HG02759 (cell line): ENCODE data around the gene MSH5.

Source experiments
- ATAC-seq: cut with Tn5 transposase; IDR thresholded peaks from one replicate; pipeline ENCODE4 v1.9.1; 2021; ENCODE audit warnings: mild to moderate bottlenecking, moderate library complexity; ENCODE audit not compliant: unreplicated experiment

MSH5 gene

GRCh38 chr6:31729515-31729978, 10.3 kb upstream of the MSH5 start:
- peak; percentile 49 for ATAC-seq

GRCh38 chr6:31729979-31730630, 9.7 kb upstream of the MSH5 start:
- ATAC-seq: peak; percentile 45

DNA sequence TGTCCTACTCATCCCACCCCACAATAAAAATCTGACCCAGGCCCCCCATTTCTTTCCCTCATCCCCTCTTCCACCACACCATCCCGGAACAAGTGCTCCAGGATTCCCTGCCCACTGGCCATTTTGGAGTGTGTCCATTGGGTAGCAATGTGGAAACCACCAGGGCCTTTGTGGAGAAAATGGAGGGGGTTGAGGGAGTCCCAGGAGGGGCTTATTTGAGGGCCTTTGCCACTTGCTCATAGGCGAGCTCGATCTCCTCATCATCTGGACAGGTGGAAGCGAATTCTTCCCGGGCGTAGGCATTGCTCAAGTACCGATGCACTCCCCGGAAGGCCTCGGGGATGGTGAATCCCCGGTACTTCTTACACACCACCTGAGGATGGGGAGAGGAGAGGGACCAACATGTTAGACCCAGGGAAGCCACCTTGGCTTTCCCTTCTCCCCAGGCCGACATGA, 9.1 kb upstream of the MSH5 start:
- ATAC-seq: no peak

GRCh38 chr6:31732029-31732428, 7.8 kb upstream of the MSH5 start:
- no peak for ATAC-seq

DNA sequence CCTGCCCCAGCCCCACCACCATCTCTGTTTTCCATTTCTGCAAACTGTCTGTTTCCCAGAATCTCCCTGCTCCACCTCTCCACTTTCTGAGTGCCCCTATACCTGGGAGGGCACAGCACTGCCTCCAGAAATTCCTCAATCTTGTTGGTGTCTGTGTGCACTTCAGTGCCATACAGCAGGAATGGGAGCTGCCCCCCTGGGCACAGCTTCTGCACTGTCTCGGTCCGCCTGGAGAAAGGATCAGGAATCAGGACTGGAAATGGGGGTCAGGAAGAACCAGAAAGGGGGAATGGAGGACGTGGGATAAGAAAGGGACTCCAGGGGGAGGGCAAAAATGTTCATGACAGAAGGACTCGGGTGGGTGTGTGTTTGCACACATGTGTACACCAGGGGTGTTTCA, 6.1 kb upstream of the MSH5 start:
- ATAC-seq: no peak

DNA sequence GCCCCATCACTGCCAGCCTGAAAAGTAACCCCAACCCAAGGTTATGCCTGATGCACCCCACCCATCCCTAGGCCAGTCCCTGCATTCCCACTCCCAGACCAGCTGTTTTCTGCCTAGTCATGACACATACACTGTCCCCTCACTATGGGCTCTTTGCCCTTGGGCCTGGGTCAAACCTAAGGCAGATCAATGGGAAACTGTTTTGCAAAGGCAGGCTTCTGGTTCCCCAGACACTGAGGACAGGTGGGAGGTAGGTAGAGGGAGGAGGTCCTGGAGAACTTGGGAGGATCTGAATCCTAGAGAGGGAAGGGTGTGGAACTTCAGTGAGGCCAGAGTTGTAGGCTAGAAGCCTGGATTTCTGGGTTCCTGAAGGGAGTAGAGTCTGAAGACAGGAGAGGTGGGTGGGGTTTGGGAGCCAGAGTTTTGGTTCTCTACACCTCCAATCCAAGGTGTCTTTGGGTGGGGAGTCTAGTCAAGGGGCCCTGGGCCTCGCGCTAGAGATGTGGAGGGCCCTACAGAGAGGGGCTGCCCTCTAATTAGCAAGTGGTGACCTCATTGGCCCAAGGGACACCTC, 5.5 kb upstream of the MSH5 start:
- ATAC-seq: no peak

DNA sequence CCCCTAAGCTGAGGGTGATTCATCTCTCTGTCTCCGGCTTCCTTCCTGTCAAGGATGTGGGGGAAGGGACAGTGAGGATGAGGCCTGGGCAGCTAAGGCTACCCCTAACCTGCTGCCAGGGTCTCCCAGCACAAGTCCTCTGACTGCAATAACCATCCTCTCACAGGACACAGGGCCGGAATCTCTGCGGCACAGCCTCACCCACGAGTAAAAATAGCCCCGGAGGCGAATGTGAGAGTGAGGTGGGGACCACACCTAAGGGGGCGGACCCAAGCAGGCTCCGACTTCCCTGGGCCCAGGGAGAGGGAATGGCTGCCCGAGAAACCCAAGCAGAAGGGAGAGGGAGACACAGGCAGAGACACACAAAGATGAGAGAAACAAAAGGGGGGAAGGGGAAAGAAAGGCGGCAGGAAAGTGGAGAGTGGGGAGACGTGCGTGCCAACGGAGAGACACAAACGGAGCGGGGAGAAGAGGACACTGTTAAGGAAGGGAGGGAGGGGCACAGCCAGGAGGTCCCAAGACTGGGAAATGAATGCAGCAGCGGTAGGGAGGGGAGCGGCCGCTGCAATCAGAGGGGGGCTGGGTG, 4.9 kb upstream of the MSH5 start:
- peak; percentile 26 for ATAC-seq

DNA sequence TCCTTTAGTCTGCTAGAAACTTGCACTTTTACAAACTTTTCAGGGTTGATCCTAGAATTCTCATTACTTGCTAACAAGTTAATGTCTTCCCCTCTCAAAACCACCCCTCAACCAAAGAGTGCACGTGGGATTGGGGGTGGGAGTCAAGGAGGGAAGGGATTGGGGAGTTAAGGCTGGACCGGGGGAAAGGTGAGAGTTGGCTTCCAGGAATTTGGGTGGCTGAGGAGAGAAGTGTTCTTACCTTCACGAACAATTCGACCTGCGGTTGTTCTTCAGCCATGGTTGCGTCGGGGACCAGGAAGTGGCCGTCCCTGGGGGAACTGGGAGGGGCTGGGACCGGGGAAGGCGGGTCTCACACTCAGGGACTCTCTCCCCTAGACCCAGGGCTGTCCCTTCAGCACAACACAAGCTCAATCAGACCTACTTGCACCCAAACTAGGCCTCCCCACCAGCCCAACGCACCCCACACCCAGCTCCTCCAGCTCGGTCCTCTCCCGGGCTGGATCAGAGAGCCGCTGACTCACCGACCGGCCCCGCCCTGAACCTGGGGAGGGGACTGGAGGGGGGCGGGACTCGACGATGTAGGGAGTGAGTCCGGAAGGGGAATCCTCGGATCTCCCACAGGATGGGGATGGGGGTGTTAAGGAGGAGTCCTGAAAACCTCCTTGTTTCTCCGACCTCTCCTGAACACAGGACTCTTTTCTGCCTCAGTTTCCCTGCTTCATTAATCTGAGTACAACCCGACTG, 3.6 kb upstream of the MSH5 start, which contains the start of gene CLIC1:
CLIC1 (minus strand) TSS at position 510 of the 747 bp plus-strand sequence; CDS start at position 280, 230 bp downstream.
- ATAC-seq: peak; percentile 25

GRCh38 chr6:31736768-31737314, 3.0 kb upstream of the MSH5 start:
- ATAC-seq: no peak

DNA sequence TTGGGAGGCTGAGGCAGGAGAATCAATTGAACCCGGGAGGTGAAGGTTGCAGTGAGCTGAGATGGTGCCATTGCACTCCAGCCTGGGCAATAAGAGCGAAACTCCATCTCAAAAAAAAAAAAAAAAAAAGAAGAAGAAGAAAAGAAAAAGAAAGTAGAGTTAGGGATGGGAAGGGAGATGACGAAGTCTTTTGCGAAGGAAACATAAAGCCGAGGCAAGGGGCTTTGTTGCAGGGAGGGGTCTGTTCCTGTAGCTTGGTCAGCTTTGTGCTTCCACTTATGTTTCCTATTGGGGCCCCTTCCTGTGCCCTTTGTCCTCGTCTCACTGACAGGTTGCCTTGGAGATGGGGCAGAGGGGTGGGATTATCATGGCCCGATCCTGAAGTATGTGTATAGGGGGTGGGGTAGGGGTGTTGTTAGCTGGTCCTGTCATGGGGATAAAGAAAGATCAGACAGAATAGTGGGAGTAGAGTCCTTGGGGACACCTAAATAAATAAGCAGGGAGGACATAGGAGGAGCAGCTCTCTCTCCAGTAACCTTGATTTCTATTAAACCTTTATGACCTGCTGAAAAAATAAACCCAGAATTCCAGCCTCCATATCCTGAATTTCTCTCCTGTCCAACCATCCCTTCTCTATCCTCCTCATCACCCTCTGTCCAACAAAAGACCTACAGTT, 2.4 kb upstream of the MSH5 start:
- no peak for ATAC-seq

DNA sequence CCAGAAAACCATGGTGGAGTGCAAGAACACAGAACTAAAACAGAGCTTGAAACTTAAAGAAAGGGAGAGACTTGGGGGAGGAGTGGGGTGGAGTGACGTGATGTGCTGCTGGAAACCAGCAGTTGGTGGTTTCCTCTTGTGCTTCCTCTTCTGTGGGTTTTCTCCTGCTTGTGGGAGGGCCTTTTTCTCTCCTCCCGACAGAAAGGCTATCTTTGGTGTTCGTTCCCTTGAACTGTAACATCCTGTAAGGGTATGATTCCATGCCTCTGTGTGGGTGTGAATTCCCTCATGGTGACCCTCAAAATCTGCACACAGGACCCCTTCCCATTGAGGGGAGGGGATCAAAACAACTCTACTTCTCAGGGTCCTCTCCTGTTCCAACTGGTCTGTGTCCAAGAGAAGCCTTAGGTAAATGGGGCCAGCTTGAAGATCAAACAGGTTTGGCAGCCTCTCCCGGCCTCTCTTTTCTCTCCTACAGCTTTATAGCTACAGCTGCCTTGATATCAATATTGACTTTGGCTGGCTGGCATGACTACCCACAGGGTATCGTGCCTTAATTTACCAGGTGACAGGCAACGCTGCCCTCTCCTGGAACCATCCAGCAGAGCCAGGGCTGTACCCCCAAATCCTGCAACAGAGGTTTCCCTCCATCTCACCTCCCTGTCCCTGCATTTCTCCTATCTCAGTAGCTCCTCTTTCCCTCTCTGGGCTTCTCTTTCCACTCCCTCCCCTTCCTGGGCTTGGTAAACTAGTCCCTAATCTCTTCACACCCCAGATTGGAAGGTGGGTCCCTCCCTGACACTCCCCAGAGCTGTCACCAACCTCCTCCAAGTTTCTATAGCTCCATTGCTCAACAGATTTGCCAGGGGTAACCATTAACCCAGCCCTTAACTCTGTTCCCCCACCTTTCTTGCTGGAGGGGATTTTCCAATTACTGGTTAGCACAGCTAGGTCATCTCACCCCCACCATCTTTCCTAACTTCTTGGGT, 1.5 kb upstream of the MSH5 start:
- ATAC-seq: no peak

DNA sequence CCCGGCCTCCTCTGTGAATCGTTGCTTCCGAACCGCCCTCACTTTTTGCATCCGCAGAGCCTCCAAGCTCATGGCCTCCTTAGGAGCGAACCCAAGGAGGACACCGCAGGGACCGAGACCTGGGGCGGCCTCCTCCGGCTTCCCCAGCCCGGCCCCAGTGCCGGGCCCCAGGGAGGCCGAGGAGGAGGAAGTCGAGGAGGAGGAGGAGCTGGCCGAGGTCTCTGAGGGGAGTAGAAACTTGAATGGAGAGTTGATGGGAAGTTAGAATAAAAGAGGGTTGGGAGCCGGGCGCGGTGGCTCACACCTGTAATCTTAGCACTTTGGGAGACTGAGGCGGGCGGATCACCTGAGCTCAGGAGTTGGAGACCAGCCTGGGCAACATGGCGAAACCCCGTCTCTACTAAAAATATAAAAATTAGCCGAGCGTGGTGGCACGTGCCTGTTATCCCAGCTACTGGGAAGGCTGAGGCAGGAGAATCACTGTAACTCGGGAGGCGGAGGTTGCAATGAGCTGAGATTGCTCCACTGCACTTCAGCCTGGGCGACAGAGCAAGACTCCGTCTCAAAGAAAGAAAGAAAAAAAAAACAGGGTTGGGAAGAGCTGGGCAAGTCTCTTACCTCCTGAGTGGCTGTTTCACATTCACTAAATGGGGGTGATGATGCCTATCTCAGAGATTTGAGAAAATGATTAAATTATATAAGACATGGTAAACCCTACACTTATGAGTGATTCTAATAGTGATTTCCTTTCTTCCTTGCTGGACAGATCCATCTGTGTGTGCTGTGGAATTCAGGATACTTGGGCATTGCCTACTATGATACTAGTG, 805 bp downstream of the MSH5 start:
- ATAC-seq: peak; percentile 1

- no peak for ATAC-seq
Measured at GRCh38 chr6:31741815-31742214, 2.0 kb downstream of the MSH5 start.

- no peak for ATAC-seq
Measured at GRCh38 chr6:31742894-31743293, 3.1 kb downstream of the MSH5 start.

DNA sequence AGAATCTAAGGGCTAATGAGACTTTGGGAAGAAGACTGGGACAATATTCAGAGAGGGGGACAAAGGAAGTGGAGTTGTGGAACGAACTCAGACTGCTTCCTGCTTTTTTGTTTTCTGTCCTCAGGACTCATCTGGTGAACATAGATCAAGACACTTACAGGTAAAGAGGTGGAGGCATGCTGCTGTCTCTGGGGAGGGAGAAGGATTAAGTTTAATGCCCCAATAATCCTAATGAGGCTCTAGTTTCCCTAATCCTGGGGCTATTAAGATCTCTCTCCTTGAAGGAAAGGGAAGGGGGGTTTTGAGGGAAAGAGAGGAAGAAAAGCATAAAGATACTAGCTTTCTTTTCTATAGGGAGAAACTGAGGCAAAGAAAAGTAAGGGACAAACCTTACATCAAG, 4.6 kb downstream of the MSH5 start:
- ATAC-seq: no peak

DNA sequence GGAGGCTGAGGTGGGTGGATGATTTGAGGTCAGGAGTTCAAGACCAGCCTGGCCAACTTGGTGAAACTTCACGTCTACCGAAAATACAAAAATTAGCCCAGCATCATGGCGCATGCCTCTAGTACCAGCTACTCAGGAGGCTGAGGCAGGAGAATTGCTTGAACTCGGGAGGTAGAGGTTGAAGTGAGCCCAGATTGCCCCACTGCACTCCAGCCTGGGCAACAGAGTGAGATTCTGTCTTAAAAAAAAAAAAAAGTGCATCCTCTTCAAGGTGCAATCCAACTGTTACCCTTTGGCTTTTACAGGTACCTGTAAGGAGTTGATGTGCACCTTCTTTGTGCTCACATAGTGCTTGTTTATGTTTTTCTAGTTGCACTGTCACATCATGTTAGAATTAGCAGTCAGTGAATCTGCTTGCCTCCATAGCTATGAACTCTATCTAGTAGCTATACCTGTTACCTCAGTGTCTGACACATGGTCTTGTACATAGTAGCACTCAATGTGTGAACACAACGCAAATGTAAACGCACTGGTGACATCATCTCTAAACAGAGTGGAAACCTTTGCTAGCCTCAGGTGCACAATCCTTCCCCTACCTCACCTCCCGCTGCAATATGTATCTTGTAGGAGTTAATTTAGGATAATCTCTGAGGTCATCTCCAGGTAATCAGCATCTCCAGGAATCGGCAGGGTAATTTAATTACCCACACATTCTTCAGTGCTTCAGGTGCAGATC, 9.7 kb downstream of the MSH5 start:
- no peak for ATAC-seq

DNA sequence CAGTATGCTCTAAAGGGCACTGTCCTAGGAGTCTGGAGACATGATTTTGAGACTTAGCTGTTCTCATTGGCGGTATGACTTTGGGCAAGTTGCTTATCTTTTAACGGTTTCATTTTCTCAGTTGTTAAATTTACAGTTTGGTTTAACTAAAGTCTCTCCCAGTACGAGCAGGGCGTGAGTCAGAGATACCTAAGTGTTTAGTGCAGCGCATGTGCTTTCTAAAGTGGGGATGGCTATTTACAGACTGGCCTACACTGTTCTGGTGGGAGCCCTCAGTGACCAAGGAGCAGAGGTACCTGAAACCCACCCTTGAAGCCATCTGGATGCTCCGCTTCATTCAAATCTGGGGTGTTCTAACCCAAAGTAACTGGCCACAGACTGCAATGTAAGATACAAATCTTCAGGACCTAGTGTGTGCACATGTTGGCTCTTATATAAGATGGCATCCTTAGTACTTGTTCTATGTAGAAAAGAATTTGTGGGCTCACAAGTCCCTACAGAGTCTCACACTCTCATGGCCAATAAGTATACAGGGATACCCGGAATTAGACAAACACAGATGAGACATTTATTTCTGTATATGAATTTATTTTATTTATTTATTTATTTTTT, 10.7 kb downstream of the MSH5 start:
- no peak for ATAC-seq
